ENCODE data around the gene RAB30. TPM values are rescaled to one million over a fixed set of nuclear protein-coding genes. Genes with fewer than 3 reads are reported as not detected.

Gene RAB30
- total and polyA plus RNA-seq, 9 of the 15 experiments (the other 6 are each of a cell fraction or from before 2014, with no cell fraction given) = 0.29 to 1.3 (median 1.0) TPM

- TF ChIP-seq PKNOX1 (IDR thresholded peaks at IDR 0.05) (no peak), TOE1 (IDR thresholded peaks at IDR 0.05; ENCODE audit: borderline replicate concordance) (0 out of 2 replicates have a peak, but pooled peaks have one; percentile 43), TOE1 (CRISPR knock-in tag; IDR thresholded peaks at IDR 0.05; ENCODE audit: borderline replicate concordance, low read depth) (peak; percentile 87; the same call in 1 of the 2 replicates), NR1H2 (CRISPR knock-in tag; IDR thresholded peaks at IDR 0.05) (no peak), GTF2E2 (tag; IDR thresholded peaks at IDR 0.05) (0 out of 2 replicates have a peak, but pooled peaks have one; percentile 49), CCAR2 (IDR thresholded peaks at IDR 0.05; ENCODE audit: low read depth, low read length) (no peak), U2AF1 (optimal IDR thresholded peaks at IDR 0.05; ENCODE audit: low read depth, low read length) (no peak), CEBPB (tag; IDR thresholded peaks at IDR 0.05) (peak; percentile 72), ETV5 (CRISPR knock-in tag; IDR thresholded peaks at IDR 0.05; ENCODE audit: low read depth) (0 out of 2 replicates have a peak, but pooled peaks have one; percentile 23), BMI1 (IDR thresholded peaks at IDR 0.05; ENCODE audit: low read length) (no peak), CREM (IDR thresholded peaks at IDR 0.05; ENCODE audit: low read depth) (peak; percentile 92), MAZ (CRISPR knock-in tag; conservative IDR thresholded peaks at IDR 0.05 in 1 of 2, IDR thresholded peaks at IDR 0.05 in 1 of 2) (peak; percentile 56; a peak in 2 of 4 replicates), ZFP36 (IDR thresholded peaks at IDR 0.05; ENCODE audit: low read depth, low read length, partially characterized antibody) (peak; percentile 31), RBM25 (IDR thresholded peaks at IDR 0.05; ENCODE audit: low read depth, low read length, severe bottlenecking) (no peak), TAF9B (IDR thresholded peaks at IDR 0.05; ENCODE audit: partially characterized antibody) (peak; percentile 86), ZNF311 (CRISPR knock-in tag; IDR thresholded peaks at IDR 0.05) (no peak), TSHZ1 (CRISPR knock-in tag; IDR thresholded peaks at IDR 0.05) (no peak)
- TF ChIP-seq, protein P1, sequence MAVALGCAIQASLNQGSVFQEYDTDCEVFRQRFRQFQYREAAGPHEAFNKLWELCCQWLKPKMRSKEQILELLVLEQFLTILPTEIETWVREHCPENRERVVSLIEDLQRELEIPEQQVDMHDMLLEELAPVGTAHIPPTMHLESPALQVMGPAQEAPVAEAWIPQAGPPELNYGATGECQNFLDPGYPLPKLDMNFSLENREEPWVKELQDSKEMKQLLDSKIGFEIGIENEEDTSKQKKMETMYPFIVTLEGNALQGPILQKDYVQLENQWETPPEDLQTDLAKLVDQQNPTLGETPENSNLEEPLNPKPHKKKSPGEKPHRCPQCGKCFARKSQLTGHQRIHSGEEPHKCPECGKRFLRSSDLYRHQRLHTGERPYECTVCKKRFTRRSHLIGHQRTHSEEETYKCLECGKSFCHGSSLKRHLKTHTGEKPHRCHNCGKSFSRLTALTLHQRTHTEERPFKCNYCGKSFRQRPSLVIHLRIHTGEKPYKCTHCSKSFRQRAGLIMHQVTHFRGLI (CRISPR knock-in tag; IDR thresholded peaks at IDR 0.05) = no peak
- TF ChIP-seq, protein P2, sequence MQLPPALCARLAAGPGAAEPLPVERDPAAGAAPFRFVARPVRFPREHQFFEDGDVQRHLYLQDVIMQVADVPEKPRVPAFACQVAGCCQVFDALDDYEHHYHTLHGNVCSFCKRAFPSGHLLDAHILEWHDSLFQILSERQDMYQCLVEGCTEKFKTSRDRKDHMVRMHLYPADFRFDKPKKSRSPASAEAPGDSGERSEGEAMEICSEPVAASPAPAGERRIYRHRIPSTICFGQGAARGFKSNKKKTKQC (CRISPR knock-in tag; IDR thresholded peaks at IDR 0.05) = peak; percentile 88; the same call in 1 of the 2 replicates
Measured at GRCh38 chr11:83071567-83072349, at the start of gene RAB30 (continued).
